Omental fat pad (tissue), 4 donors: ENCODE results near the gene CFAP100. TPM values are rescaled to one million over a fixed set of nuclear protein-coding genes. Genes with fewer than 3 reads are reported as not detected.

Source experiments
- ATAC-seq: fragments of 150-250 bp; one replicate; pipeline ENCODE4 v1.9.1; 2016; ENCODE audit warnings: mild to moderate bottlenecking, moderate library complexity; ENCODE audit not compliant: low FRiP score
- DNase-seq: peaks from one replicate; pipeline ENCODE4 v3.0.0-alpha.2; 2019; ENCODE audit warnings: low spot score
- total RNA-seq, 4 donors: library from RNA; depleted of rRNA; stranded (reverse); fragments of >200 nt; gene quantifications; one replicate each; pipeline ENCODE4 v1.1.0, GENCODE V29; 2016
- TF ChIP-seq, protein P1 (sequence below), 3 donors: fragments of 450-650 bp; IDR thresholded peaks; one replicate each; pipeline ENCODE4 v1.5.1; 2016 to 2017; ENCODE audit warnings: antibody characterized with exemption in 3 of 3, mild to moderate bottlenecking in 3 of 3, moderate library complexity in 2 of 3

The CFAP100 gene
- total RNA-seq, 4 donors from 2014 or later: not detected

DNA sequence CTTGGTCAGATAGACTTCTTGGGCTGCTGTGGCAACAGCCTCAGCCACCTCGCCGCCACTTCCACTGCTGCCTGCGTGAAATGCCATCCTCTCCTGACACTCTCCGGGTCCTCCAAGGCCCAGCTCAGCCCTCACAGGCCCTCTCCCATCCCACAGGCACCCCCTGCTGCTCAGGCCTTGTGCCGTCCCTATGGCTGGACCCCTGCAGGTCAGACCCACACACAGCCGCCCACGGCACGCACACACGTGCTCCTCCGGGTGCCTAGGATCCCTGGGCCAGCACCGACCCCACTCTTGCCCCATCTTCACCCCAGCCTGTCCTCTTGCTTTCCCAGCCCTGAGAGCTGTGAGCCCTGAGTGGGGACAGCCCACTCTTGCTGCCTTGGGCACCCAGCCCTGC, 19.7 kb downstream of the CFAP100 start:
- no peak for DNase-seq
- TF ChIP-seq, protein P1, sequence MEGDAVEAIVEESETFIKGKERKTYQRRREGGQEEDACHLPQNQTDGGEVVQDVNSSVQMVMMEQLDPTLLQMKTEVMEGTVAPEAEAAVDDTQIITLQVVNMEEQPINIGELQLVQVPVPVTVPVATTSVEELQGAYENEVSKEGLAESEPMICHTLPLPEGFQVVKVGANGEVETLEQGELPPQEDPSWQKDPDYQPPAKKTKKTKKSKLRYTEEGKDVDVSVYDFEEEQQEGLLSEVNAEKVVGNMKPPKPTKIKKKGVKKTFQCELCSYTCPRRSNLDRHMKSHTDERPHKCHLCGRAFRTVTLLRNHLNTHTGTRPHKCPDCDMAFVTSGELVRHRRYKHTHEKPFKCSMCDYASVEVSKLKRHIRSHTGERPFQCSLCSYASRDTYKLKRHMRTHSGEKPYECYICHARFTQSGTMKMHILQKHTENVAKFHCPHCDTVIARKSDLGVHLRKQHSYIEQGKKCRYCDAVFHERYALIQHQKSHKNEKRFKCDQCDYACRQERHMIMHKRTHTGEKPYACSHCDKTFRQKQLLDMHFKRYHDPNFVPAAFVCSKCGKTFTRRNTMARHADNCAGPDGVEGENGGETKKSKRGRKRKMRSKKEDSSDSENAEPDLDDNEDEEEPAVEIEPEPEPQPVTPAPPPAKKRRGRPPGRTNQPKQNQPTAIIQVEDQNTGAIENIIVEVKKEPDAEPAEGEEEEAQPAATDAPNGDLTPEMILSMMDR (IDR thresholded peaks at IDR 0.05): no peak
- no peak for ATAC-seq

DNA sequence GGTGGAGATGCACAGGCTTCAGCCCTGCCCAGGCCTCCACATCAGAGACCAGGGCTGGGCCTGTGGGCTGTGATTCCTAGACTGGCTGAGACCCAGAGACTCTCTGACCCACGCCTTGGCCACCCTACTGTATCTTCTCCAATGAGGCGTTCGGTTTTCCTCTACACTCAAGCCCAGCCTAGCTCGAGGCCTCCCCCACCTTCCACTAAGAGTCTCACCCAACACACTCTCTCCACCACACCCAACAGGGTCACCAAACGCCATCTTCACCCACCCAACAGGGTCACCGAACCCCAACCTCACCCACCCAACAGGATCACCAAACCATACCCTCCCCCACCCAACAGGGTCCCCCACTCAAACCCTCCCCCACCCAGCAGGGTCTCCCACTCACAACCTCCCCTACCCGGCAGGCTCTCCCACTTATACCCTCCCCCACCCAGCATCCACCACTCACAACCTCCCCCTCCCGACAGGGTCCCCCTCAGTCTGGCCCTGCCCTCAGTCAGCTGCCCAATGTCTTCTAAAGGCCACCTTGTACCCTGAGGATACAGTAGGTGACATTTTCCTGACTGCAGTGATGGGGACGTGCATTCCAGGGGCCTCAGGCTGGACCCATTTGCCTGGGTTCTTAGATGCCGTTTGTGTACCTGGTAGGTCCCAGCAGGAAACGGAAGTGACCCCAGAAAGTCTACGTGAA, 20.4 kb downstream of the CFAP100 start:
- no peak for ATAC-seq
- TF ChIP-seq, protein P1 (IDR thresholded peaks at IDR 0.05): no peak
- no peak for DNase-seq

DNA sequence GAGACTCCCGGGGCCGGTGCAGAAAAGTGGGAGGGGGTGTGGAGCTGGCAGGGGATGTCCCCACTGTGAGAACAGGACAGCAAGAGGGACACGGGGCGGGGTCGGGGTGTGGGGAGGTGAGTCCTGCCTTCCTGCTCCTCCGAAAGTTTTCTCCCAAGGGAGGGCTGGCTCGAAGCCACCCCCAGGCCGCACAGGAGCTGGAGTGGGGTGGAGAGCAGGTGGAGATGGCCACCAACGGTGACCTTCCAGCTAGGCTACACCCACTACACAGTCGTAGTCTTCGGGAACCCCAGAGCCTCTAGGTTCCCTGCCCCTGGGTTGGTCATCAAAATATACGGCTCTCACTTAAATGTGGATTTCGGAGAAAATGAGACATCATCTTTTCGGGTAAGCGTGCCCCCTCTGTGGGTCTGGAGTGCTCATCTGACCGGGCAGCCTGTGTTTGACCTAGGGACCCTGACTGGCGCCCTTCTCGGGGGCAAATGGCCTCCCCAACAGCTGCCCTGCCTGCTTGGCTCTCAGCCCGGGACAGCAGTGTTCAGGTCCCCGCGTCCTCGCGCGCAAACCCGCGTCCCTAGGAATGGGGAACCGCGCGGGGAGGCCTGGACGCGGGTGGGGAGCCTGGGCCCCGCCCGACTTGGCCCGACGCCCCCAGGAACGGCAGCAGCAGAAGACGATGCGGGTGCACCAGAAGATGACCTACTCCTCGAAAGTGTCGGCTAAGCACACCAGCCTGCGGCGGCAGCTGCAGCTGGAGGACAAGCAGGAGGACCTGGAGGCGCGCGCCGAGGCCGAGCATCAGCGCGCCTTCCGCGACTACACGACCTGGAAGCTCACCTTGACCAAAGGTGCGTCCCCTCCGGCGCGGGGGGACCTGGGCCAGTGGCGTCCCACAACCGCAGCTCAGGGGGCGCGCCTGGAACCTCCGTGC, 21.2 kb downstream of the CFAP100 start:
- ATAC-seq: no peak
- DNase-seq: no peak
- TF ChIP-seq, protein P1 (IDR thresholded peaks at IDR 0.05): no peak

DNA sequence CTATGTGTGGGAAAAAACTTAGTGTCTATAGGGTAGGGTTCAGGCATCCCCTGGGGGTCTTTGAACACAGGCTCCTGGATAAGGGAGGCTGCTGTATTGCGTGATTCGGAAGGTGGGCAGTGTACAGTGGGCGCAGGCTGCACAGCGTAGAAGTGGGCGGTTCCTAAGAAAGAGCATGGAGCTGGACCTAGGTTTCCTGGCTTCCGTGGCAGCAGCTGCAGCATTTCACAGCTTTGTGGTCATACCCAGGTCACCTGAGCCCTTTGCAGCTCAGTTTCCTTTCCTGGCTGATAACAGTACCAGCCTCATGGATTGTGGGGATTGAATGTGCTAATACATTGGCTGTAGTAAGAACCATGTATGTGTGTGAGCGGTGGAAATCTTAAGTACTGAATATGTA, 22.2 kb downstream of the CFAP100 start:
- DNase-seq: no peak
- ATAC-seq: no peak
- TF ChIP-seq, protein P1 (IDR thresholded peaks at IDR 0.05): no peak

DNA sequence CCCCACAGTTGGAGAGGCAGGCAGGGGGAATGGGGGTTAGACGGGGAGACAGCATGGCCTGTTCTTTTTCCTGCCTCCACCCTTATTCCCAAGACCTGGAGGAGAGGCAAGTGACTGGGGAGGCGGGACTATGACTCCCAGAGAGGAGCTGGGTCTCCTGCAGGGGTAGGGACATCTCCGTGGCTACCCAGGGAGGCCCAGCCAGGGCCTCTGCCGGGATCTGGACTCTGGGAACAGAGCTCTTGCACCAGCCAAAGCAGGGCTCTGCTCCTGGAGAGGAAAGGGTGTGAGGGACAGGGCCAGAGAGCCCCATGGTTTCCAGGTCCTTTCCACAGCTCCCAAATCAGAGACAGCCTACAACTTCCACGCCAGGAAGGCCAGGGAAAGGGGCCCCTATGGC, 22.8 kb downstream of the CFAP100 start:
- TF ChIP-seq, protein P1 (IDR thresholded peaks at IDR 0.05): no peak
- no peak for ATAC-seq
- DNase-seq: no peak

DNA sequence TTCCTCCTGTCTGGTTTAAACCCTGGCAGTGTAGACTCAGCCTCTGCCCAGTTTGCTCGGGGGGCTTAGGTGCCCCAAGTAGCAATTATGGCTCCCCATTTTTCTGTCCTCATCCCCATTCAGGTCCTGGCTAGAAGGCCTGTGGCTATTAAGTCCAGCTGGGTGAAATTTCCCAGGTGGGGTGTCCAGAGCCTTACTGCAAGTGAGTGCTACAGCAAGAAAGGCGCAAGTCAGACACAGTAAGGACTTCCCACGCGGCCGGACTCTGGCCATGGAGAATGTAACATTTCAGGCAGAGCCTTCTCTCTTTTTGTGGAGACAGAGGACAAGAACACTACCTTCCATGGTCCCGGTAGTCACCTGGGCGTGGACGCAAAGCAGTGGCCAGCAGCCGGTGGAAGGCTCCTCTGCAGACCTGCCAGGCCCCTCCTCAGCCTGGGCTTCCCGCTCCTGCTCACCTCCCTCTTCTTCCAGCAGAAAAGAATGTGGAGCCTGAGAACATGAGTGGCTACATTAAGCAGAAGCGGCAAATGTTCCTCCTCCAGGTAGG, 23.3 kb downstream of the CFAP100 start:
- ATAC-seq: no peak
- no peak for DNase-seq
- TF ChIP-seq, protein P1 (IDR thresholded peaks at IDR 0.05): no peak
